Measurements from ENCODE around the gene PGAP2. TPM values are rescaled to one million over a fixed set of nuclear protein-coding genes. Genes with fewer than 3 reads are reported as not detected.

The PGAP2 gene
- total RNA-seq, 1 experiment from 2014 or later = 27.2 TPM

- ChIA-PET POLR2A (interaction anchor here (0.6 to 2.8 kb wide), 6 partner anchors 10 to 224 kb away, joined by 3 to 44 read pairs (median 4); no protein-coding TSS in a partner anchor), CTCF (interaction anchor here (0.6 to 20.5 kb wide), 65 partner anchors 9 to 1077 kb away, joined by 3 to 1105 read pairs (median 5); partner anchors contain the start of genes PGAP2 and RHOG)
- intact Hi-C loops (cut with micrococcal nuclease) = loop anchor here (1.0 kb wide), 1 partner anchor 223 kb away; no protein-coding TSS in a partner anchor
- H3K9me3 Mint-ChIP-seq (ENCODE audit: unreplicated experiment) = no peaks in the 10 kb centered on the region
- H3K4me3 Mint-ChIP-seq (ENCODE audit: unreplicated experiment) = no peak overlapping the region
- H3K36me3 Mint-ChIP-seq (ENCODE audit: insufficient read depth, unreplicated experiment) = no peaks in the 10 kb centered on the region
- H3K27ac Mint-ChIP-seq (ENCODE audit: low read depth, unreplicated experiment) = no peak overlapping the region
- peaks cover 5% of the 10 kb centered on the region for H3K4me1 Mint-ChIP-seq (ENCODE audit: insufficient read depth, unreplicated experiment)
- H3K27me3 Mint-ChIP-seq (ENCODE audit: insufficient read depth, unreplicated experiment) = peaks cover 10% of the 10 kb centered on the region
- TF ChIP-seq CTCF (IDR thresholded peaks at IDR 0.05; ENCODE audit: unreplicated experiment) = peak; percentile 52
- BruUV-seq (replicated peaks) = no TSS peak
- peak; percentile 66 for DNase-seq (ENCODE audit: unreplicated experiment)
Observed at GRCh38 chr11:3849297-3849874, 41.0 kb downstream of the PGAP2 start.

- peaks cover 6% of the 10 kb centered on the region for H3K27me3 Mint-ChIP-seq (ENCODE audit: insufficient read depth, unreplicated experiment)
- H3K27ac Mint-ChIP-seq (ENCODE audit: low read depth, unreplicated experiment) = no peak overlapping the region
- no peak for DNase-seq (ENCODE audit: unreplicated experiment)
- no peak overlapping the region for H3K4me3 Mint-ChIP-seq (ENCODE audit: unreplicated experiment)
- H3K4me1 Mint-ChIP-seq (ENCODE audit: insufficient read depth, unreplicated experiment) = peaks cover 22% of the 10 kb centered on the region
- no peaks in the 10 kb centered on the region for H3K9me3 Mint-ChIP-seq (ENCODE audit: unreplicated experiment)
- BruUV-seq (replicated peaks) = no TSS peak
- intact Hi-C loops (cut with micrococcal nuclease) = loop anchor here (10.0 kb wide), 1 partner anchor 121 kb away; no protein-coding TSS in a partner anchor
- no peak for TF ChIP-seq CTCF (IDR thresholded peaks at IDR 0.05; ENCODE audit: unreplicated experiment)
- POLR2A ChIA-PET = interaction anchor here (1.3 to 3.0 kb wide), 2 partner anchors 10 to 219 kb away, joined by 3 to 57 read pairs; no protein-coding TSS in a partner anchor
- H3K36me3 Mint-ChIP-seq (ENCODE audit: insufficient read depth, unreplicated experiment) = peaks cover 7% of the 10 kb centered on the region
- CTCF ChIA-PET = interaction anchor here (0.8 to 20.5 kb wide), 16 partner anchors 10 to 264 kb away, joined by 3 to 1105 read pairs (median 18); partner anchors contain the start of gene RHOG
Observed at GRCh38 chr11:3853545-3853842, 45.1 kb downstream of the PGAP2 start.

- H3K36me3 Mint-ChIP-seq (ENCODE audit: insufficient read depth, unreplicated experiment) = peaks cover 7% of the 10 kb centered on the region
- peaks cover under 1% of the 10 kb centered on the region for H3K27me3 Mint-ChIP-seq (ENCODE audit: insufficient read depth, unreplicated experiment)
- ChIA-PET POLR2A (interaction anchor here (0.7 to 3.0 kb wide), 18 partner anchors 11 to 242 kb away, joined by 3 to 57 read pairs (median 5); partner anchors contain the start of gene RHOG), CTCF (interaction anchor here (0.5 to 20.5 kb wide), 55 partner anchors 8 to 684 kb away, joined by 3 to 1105 read pairs (median 7); partner anchors contain the start of genes PGAP2 and RHOG)
- no peak overlapping the region for H3K27ac Mint-ChIP-seq (ENCODE audit: low read depth, unreplicated experiment)
- BruUV-seq (replicated peaks) = no TSS peak
- TF ChIP-seq CTCF (IDR thresholded peaks at IDR 0.05; ENCODE audit: unreplicated experiment) = no peak
- DNase-seq (ENCODE audit: unreplicated experiment) = no peak
- intact Hi-C loops (cut with micrococcal nuclease) = loop anchor here (2.0 to 10.0 kb wide), 2 partner anchors 51 to 121 kb away; no protein-coding TSS in a partner anchor
- H3K4me1 Mint-ChIP-seq (ENCODE audit: insufficient read depth, unreplicated experiment) = peaks cover 28% of the 10 kb centered on the region
- H3K9me3 Mint-ChIP-seq (ENCODE audit: unreplicated experiment) = no peaks in the 10 kb centered on the region
- peak overlapping the region; percentile 99 for H3K4me3 Mint-ChIP-seq (ENCODE audit: unreplicated experiment)
Observed at GRCh38 chr11:3853899-3854659, 45.7 kb downstream of the PGAP2 start.

- peak overlapping the region; percentile 87 for H3K27ac Mint-ChIP-seq (ENCODE audit: low read depth, unreplicated experiment)
- CTCF ChIA-PET = interaction anchor here (0.6 to 20.5 kb wide), 57 partner anchors 8 to 683 kb away, joined by 3 to 1105 read pairs (median 6); partner anchors contain the start of genes PGAP2 and RHOG
- H3K4me3 Mint-ChIP-seq (ENCODE audit: unreplicated experiment) = peak overlapping the region; percentile 99
- peaks cover 30% of the 10 kb centered on the region for H3K4me1 Mint-ChIP-seq (ENCODE audit: insufficient read depth, unreplicated experiment)
- DNase-seq (ENCODE audit: unreplicated experiment) = no peak
- no peak for TF ChIP-seq CTCF (IDR thresholded peaks at IDR 0.05; ENCODE audit: unreplicated experiment)
- peaks cover 7% of the 10 kb centered on the region for H3K36me3 Mint-ChIP-seq (ENCODE audit: insufficient read depth, unreplicated experiment)
- POLR2A ChIA-PET = interaction anchor here (0.6 to 3.0 kb wide), 24 partner anchors 10 to 243 kb away, joined by 3 to 57 read pairs (median 4); partner anchors contain the start of gene RHOG
- intact Hi-C loops (cut with micrococcal nuclease) = loop anchor here (2.0 to 10.0 kb wide), 2 partner anchors 50 to 120 kb away; no protein-coding TSS in a partner anchor
- no TSS peak for BruUV-seq (replicated peaks)
- H3K27me3 Mint-ChIP-seq (ENCODE audit: insufficient read depth, unreplicated experiment) = no peaks in the 10 kb centered on the region
- no peaks in the 10 kb centered on the region for H3K9me3 Mint-ChIP-seq (ENCODE audit: unreplicated experiment)
Observed at GRCh38 chr11:3854660-3854976, 46.3 kb downstream of the PGAP2 start.
